Keratinocyte (primary cell): ENCODE data around the gene FOXP4. TPM values are rescaled to one million over a fixed set of nuclear protein-coding genes. Genes with fewer than 3 reads are reported as not detected.

Experiments used
- DNase-seq: peaks from one replicate; pipeline ENCODE4 v3.0.0-alpha.2; 2011; ENCODE audit warnings: low read depth, missing footprints, low spot score
- FAIRE-seq: peaks from 2 replicates; lab custom pipeline; 2011; peaks lifted over from hg19 to GRCh38; lab: Jason Lieb, UNC
- H2AFZ ChIP-seq: 2 replicates; pipeline ENCODE4 v1.6.0; 2012; ENCODE audit warnings: low read length, control low read depth, inconsistent platforms; ENCODE audit not compliant: control insufficient read depth
- H3K27ac ChIP-seq: 2 replicates; pipeline ENCODE4 v1.5.1; 2011; ENCODE audit warnings: low read length; ENCODE audit not compliant: control insufficient read depth, insufficient read depth
- H3K27me3 ChIP-seq: 3 replicates; pipeline ENCODE4 v1.6.0; 2011; ENCODE audit warnings: low read length; ENCODE audit not compliant: control insufficient read depth, insufficient read depth; ENCODE audit errors: extremely low read depth
- H3K36me3 ChIP-seq, 2 experiments: 2 replicates in 1 of 2; 3 replicates in 1 of 2; pipeline ENCODE4 v1.5.1; 2011; ENCODE audit warnings: low read length in 2 of 2, mild to moderate bottlenecking in 1 of 2; ENCODE audit not compliant: control insufficient read depth in 2 of 2, insufficient read depth in 2 of 2; ENCODE audit errors: extremely low read depth in 1 of 2
- H3K4me1 ChIP-seq: 3 replicates; pipeline ENCODE4 v1.5.1; 2011; ENCODE audit warnings: low read length; ENCODE audit not compliant: control insufficient read depth, insufficient read depth; ENCODE audit errors: extremely low read depth
- H3K4me2 ChIP-seq: 3 replicates; pipeline ENCODE4 v1.6.0; 2011; ENCODE audit warnings: low read depth, low read length; ENCODE audit not compliant: control insufficient read depth, insufficient read depth; ENCODE audit errors: extremely low read depth
- H3K4me3 ChIP-seq, 3 experiments: fragments of 200-600 bp in 1 of 3; sonication (generic) in 1 of 3; 2 replicates in 2 of 3; 3 replicates in 1 of 3; pipeline ENCODE4 v1.5.1; 2011 to 2016; ENCODE audit warnings: low read length in 3 of 3, mild to moderate bottlenecking in 3 of 3, control low read depth in 2 of 3, inconsistent platforms in 1 of 3, low read depth in 1 of 3, mixed read lengths in 1 of 3, mixed run types in 1 of 3, moderate library complexity in 1 of 3; ENCODE audit not compliant: control insufficient read depth in 2 of 3, insufficient read depth in 2 of 3; ENCODE audit errors: extremely low read depth in 1 of 3
- H3K79me2 ChIP-seq: 2 replicates; pipeline ENCODE4 v1.6.0; 2012; ENCODE audit warnings: low read length; ENCODE audit not compliant: control insufficient read depth, insufficient read depth
- H3K9ac ChIP-seq: 3 replicates; pipeline ENCODE4 v1.6.0; 2011; ENCODE audit warnings: low read length; ENCODE audit not compliant: control insufficient read depth, insufficient read depth; ENCODE audit errors: extremely low read depth
- H3K9me1 ChIP-seq: 3 replicates; pipeline ENCODE4 v1.6.0; 2011; ENCODE audit warnings: low read length; ENCODE audit not compliant: control insufficient read depth, insufficient read depth; ENCODE audit errors: extremely low read depth
- H3K9me3 ChIP-seq: 2 replicates; pipeline ENCODE4 v1.5.1; 2012; ENCODE audit warnings: low read depth, low read length; ENCODE audit not compliant: control insufficient read depth
- H4K20me1 ChIP-seq: 3 replicates; pipeline ENCODE4 v1.6.0; 2011; ENCODE audit warnings: low read length; ENCODE audit not compliant: control insufficient read depth, insufficient read depth; ENCODE audit errors: extremely low read depth
- CTCF ChIP-seq, 3 experiments: IDR thresholded peaks in 1 of 3; conservative IDR thresholded peaks in 1 of 3; optimal IDR thresholded peaks in 1 of 3; 2 replicates in 2 of 3; 3 replicates in 1 of 3; pipeline versions ENCODE3 to v1.5.1; 2011; ENCODE audit warnings: low read length in 3 of 3, mild to moderate bottlenecking in 3 of 3, moderate library complexity in 2 of 3, control low read depth in 1 of 3, inconsistent platforms in 1 of 3; ENCODE audit not compliant: insufficient read depth in 2 of 3; ENCODE audit errors: extremely low read depth in 1 of 3
- EZH2 ChIP-seq: IDR thresholded peaks from one replicate; pipeline ENCODE4 v1.6.1; 2012; ENCODE audit warnings: inconsistent platforms, mild to moderate bottlenecking, low read length, moderate library complexity
- dilution Hi-C: fragments of 300-500 bp; cut with MboI; formaldehyde crosslinking; loops from one replicate; pipeline ENCODE4 v1.7.0; 2020; ENCODE audit warnings: low sequenced_read_pairs; ENCODE audit not compliant: extremely low pct_ligation_motif_present
- polyA plus RNA-seq, 5 experiments: library from polyadenylated mRNA; depleted of rRNA in 3 of 5; stranded (reverse) in 3 of 5; stranded (forward) in 1 of 5; unstranded in 1 of 5; fragments of >200 nt; gene quantifications; 1 replicate in 1 of 5; 2 replicates in 3 of 5; 3 replicates in 1 of 5; pipeline versions ENCODE4 v1.2.1 to v1.2.3, GENCODE V29; 2011 to 2012; ENCODE audit warnings: missing spikeins in 2 of 5, low read depth in 1 of 5, low replicate concordance in 1 of 5

The FOXP4 gene
- polyA plus RNA-seq, 1 donor (not counting 4 experiments of a cell fraction or from before 2014, with no cell fraction given), result 1.1 TPM

- dilution Hi-C loops, result no loop called here
- Histone ChIP-seq H2AFZ (no peak overlapping the region), H3K9me1 (peaks cover 5% of the 10 kb centered on the region), H3K4me2 (no peak overlapping the region), H3K27ac (no peak overlapping the region), H3K9me3 (no peaks in the 10 kb centered on the region), H3K27me3 (no peaks in the 10 kb centered on the region), H3K4me3 (no peak overlapping the region), H3K9ac (no peak overlapping the region), H3K36me3 (peaks cover 5 to 16% of the 10 kb centered on the region in 2 experiments), H3K79me2 (no peaks in the 10 kb centered on the region), H3K4me1 (peaks cover 16% of the 10 kb centered on the region), H4K20me1 (no peaks in the 10 kb centered on the region)
- DNase-seq (no peak), FAIRE-seq (no peak)
- TF ChIP-seq CTCF (optimal IDR thresholded peaks at IDR 0.05 in 1 of 3, IDR thresholded peaks at IDR 0.05 in 1 of 3, conservative IDR thresholded peaks at IDR 0.05 in 1 of 3; ENCODE audit: extremely low read depth in 1 of 3, insufficient read depth in 2 of 3, low read length in 3 of 3) (no peak), EZH2 (no peak)
Measured at GRCh38 chr6:41586252-41587007, 40.2 kb downstream of the FOXP4 start.

- DNase-seq (no peak), FAIRE-seq (no peak)
- H3K27ac ChIP-seq, result no peak overlapping the region
- H3K27me3 ChIP-seq, result no peaks in the 10 kb centered on the region
- H3K4me2 ChIP-seq, result no peak overlapping the region
- H4K20me1 ChIP-seq, result peaks cover 2% of the 10 kb centered on the region
- H3K9me1 ChIP-seq, result no peaks in the 10 kb centered on the region
- no peak overlapping the region for H3K4me3 ChIP-seq
- peaks cover 5 to 16% of the 10 kb centered on the region in 2 experiments for H3K36me3 ChIP-seq
- no peak overlapping the region for H3K9ac ChIP-seq
- dilution Hi-C loops, result no loop called here
- TF ChIP-seq CTCF (optimal IDR thresholded peaks at IDR 0.05 in 1 of 3, IDR thresholded peaks at IDR 0.05 in 1 of 3, conservative IDR thresholded peaks at IDR 0.05 in 1 of 3; ENCODE audit: extremely low read depth in 1 of 3, insufficient read depth in 2 of 3, low read length in 3 of 3) (no peak), EZH2 (no peak)
- no peaks in the 10 kb centered on the region for H3K9me3 ChIP-seq
- H2AFZ ChIP-seq, result no peak overlapping the region
- H3K4me1 ChIP-seq, result peaks cover 9% of the 10 kb centered on the region
- no peaks in the 10 kb centered on the region for H3K79me2 ChIP-seq
Measured at GRCh38 chr6:41587131-41587879, 41.1 kb downstream of the FOXP4 start.
